ENCODE data around the gene RPS18.
"Not testable (repeated sequence)": the region's sequence is repeated elsewhere in the genome, so short reads cannot be mapped to it uniquely, and the experiment has no call there.

RPS18 gene

GRCh38 chr6:33273129-33273923, 1.5 kb downstream of the RPS18 start:
- no peak for DNase-seq

- no peak for DNase-seq
Observed at GRCh38 chr6:33273924-33274902, 2.3 kb downstream of the RPS18 start.

DNA sequence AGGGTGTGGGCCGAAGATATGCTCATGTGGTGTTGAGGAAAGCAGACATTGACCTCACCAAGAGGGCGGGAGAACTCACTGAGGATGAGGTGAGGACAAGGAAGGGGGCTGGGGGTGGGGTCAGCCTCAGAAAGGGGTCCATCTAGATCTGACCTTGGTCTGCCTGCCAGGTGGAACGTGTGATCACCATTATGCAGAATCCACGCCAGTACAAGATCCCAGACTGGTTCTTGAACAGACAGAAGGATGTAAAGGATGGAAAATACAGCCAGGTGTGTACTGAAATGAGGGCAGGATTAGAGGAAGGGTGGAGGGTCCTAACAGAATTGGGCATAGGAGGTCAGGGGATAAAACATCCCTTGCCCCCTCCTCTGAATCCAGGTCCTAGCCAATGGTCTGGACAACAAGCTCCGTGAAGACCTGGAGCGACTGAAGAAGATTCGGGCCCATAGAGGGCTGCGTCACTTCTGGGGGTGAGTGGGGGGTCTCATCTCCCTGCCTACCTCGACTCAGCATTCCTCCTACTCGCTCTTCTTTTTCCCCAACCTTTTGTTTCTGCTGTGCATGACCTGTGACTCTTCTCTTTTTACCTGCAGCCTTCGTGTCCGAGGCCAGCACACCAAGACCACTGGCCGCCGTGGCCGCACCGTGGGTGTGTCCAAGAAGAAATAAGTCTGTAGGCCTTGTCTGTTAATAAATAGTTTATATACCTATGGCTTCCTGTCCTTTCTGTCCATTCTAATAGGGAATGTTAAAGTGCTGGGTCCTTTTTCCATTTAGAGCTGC, 4.1 kb downstream of the RPS18 start:
- DNase-seq = not testable (repeated sequence)

GRCh38 chr6:33276581-33276863, 4.6 kb downstream of the RPS18 start:
- no peak for DNase-seq

DNA sequence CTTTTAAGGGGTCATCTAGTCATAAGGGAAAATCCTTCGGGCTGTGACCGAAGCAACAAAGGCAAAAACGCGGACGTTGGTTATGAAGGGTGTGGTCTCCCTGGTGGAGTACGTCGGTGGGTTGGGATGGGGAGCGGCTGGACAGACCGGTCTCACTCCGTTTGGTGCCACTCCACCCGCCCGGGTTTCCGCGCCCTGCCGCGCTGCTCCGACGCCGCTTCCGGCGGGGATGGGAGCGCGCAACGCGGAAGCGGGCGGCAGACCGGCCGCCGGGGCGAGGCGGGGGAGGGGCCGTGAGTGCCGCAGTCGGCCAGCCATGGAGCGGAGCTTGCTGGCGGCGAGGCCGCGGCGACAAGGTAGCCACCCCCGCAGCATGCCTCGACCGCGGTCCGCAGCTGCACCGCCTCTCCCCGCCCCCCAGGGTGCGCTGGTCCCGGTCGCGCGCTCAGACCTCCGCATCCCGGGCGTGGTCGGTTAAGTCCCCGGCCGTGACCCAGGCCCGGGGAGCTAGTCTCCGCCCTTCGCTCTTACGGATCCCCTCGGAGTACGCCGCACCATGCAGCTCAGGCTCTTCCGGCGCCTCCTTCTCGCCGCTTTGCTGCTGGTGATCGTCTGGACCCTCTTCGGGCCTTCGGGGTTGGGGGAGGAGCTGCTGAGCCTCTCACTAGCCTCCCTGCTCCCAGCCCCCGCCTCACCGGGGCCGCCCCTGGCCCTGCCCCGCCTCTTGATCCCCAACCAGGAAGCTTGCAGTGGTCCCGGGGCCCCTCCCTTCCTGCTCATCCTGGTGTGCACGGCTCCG, 5.2 kb downstream of the RPS18 start, which contains the start of gene B3GALT4:
Gene B3GALT4 (plus strand): TSS at position 260 of the 799 bp plus-strand sequence. CDS start 297 bp downstream, at position 557.
- DNase-seq = peak; percentile 93

GRCh38 chr6:33277663-33278391, 6.0 kb downstream of the RPS18 start:
- DNase-seq = no peak

- DNase-seq = no peak
Observed at GRCh38 chr6:33278392-33278741, 6.5 kb downstream of the RPS18 start.

DNA sequence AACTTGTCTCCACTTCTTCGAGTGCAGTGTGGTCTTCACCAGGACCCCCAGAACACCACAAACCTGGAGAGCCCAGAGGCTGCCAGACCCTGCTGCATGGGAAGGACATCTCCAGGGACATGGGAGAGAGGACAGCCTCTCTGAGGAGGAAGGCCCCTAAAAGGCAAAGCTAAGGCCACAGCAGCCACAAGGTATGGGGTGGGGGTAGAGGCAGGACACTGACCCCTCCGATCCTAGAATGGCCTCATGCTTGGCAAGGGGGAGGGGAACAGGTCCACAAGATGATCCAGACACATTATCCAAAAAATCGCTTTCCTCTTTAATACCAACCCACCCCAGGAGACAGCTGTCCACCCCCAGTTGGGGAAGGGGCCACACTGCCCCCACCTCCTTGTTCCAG, 6.9 kb downstream of the RPS18 start:
- no peak for DNase-seq

DNA sequence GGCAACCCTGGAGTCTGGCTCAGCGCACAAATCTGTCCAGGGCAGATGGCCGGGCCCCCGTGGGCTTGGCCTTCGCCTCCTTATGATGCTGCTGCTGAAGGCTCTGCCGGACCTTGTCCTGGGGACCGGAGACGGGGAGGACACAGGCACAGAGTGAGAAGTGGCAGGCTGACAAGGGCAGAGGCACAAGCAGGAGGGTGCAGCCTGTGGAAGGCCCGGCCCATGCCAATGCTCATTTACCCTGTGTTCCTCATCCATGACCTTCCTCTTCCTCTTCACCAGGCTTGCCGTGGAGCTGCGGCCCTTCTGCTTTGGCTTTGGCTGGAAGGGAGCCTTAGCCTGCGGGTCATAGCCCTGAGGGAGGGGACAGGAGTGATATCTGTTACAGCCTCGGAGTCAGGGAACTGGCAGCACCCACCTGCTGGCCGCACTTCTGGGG, 7.4 kb downstream of the RPS18 start:
- no peak for DNase-seq

DNA sequence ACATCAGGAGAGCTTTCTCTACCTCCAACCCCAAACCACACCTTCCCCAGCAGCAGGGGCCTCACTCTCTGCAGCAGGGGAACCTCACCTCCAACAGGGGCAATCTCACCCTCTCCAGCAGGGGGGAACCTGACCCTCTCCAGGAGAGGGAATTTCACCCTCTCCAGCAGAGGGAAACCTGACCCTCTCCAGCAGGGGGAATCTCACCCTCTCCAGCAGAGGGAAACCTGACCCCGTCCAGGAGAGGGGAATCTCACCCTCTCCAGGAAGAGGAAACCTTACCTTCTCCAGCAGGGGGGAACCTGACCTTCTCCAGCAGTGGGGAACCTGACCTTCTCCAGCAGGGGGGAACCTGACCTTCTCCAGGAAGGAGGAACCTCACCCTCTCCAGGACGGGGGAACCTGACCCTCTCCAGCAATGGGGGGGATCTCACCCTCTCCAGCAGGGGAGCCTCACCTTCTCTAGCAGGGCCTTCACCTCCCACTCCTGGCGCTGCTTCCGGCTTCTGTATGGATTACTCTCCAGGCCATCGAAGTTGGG, 8.2 kb downstream of the RPS18 start:
- DNase-seq = peak; percentile 84

GRCh38 chr6:33280539-33280938, 8.7 kb downstream of the RPS18 start:
- DNase-seq = no peak

- DNase-seq = not testable (repeated sequence)
Observed at GRCh38 chr6:33285214-33285613, 13.3 kb downstream of the RPS18 start.

- DNase-seq = no peak
Observed at GRCh38 chr6:33286946-33287914, 15.4 kb downstream of the RPS18 start.

DNA sequence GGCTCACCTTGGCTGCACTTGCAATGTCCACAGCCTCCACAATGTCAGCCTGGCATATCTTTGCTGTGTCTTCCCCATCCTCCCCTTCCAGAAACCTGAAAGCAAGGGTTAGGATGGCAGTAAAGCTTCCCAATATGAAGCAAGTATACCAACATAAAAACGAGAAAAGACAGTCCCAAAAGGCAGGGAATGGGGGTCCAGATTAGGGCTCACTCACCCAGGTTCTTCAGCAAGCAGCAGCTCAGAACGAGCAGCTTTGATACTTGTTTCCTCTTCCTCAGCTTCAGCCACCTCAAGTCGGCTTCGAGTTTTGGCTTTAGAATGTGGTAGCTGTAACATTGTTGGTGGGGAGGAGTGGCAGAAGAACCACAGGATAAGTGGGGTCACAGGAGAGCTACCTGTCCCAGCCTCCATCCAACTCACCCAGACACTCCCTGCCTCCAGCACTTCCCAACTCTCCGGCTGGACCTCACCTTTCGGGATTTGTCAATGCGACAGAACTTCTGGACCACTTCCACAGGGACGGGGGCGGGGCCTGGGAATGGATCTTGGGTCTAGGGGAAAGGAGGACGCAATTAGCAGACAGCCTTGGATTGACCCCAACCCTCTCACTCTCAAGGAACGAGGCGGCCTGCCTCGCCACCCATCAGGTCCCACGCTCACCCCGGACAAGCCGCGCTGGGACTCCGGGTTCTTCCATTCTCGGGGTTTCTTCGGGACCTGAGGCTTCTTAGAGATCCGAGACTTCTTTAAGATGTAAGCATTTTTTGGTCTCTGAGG, 16.5 kb downstream of the RPS18 start:
- DNase-seq = no peak

DNA sequence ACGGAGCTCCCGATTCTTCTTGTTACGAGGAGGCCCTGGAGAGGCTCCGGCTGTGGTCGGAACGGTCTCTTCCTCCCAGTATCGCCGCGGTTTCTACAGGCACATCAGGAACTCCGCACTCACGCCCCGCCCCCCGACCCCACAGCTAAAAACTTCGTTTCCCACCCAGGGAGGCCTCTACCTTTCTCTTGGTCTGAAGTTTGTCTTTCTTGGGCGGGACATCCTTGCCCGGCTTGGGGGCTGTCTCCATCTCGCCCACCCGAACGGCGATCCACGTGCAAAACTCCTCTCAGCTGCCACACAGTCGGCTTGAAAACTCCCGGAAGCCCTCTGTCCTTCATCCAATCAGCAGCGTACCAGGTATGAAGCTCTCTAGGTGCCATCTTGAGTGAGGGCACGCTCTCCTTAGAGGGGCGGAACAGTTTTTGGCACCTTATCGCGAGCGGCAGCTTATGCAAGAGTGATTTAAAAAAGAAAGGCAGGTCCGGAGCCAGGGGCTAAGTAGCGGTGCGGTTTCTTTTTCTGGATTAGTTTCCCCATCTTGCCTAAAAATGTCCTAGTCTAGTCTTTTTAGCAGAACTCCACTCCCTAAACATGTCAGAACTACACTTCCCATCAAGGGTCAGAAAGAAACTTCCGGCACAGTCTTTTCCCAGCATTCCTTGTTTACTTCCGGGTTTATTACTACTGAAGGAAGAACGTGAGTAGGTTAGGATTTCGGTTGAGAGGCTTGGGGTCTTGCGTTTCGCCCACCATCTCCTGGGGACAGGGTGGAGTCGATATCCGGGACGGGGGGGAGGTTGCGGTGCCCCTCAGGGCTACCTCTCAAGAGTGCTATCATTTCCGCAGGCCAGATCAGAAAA, 17.3 kb downstream of the RPS18 start, which contains the start of the genes PFDN6 and WDR46:
Gene PFDN6 (plus strand): TSS at position 681 of the 863 bp plus-strand sequence. CDS start 256 bp downstream, outside the sequence.
Gene WDR46 (minus strand): TSS at position 319 of the 863 bp plus-strand sequence. CDS start 69 bp downstream, at position 250.
- peak; percentile 98 for DNase-seq

GRCh38 chr6:33289784-33290315, 18.0 kb downstream of the RPS18 start:
- peak; percentile 70 for DNase-seq

DNA sequence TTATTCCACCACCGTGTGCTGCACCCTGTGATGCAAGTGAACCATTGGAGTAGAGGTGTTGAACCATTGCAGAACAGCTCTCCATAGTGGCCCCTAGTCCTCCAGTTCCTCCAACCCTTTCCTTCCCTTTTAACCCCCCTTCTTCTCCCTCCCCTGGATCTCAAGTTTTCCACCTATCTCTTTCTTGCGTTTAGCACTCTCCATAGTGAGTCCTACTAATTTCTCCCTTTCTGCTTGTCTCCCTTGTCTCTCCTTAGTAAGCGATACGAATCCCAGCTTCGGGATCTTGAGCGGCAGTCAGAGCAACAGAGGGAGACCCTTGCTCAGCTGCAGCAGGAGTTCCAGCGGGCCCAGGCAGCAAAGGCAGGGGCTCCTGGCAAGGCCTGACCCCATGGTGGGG, 18.6 kb downstream of the RPS18 start:
- no peak for DNase-seq

Measured in OCI-M1 (cell line).